Measurements from ENCODE around the gene TRIM7.
"Not testable (repeated sequence)": the region's sequence is repeated elsewhere in the genome, so short reads cannot be mapped to it uniquely, and the experiment has no call there.

TRIM7 gene

GRCh38 chr5:181209006-181209405, 4.0 kb upstream of the TRIM7 start:
- not testable (repeated sequence) for H4K20me1 ChIP-seq (ENCODE audit: insufficient read depth, low read length, poor library complexity, severe bottlenecking); H3K36me3 ChIP-seq (ENCODE audit: insufficient read depth, low read length); H3K9me3 ChIP-seq (ENCODE audit: insufficient read depth, low read depth, low read length); H3K4me3 ChIP-seq (ENCODE audit: low read length, poor library complexity, severe bottlenecking); H3K4me1 ChIP-seq (ENCODE audit: insufficient read depth, low read length, poor library complexity, severe bottlenecking); H3K9me2 ChIP-seq (replicated peaks; ENCODE audit: low read depth, low read length); H3K79me2 ChIP-seq (ENCODE audit: insufficient read depth, low read length); H3F3A ChIP-seq (ENCODE audit: low read depth); H2AFZ ChIP-seq (ENCODE audit: low read length); H3K4me2 ChIP-seq (ENCODE audit: low read depth, low read length, poor library complexity, severe bottlenecking); H3K9ac ChIP-seq (ENCODE audit: low read depth, low read length, poor library complexity, severe bottlenecking); H3K27me3 ChIP-seq (ENCODE audit: insufficient read depth, low read length, poor library complexity, severe bottlenecking)

- no peaks in the 10 kb centered on the region for H3K36me3 ChIP-seq (ENCODE audit: insufficient read depth, low read length)
- H3K4me1 ChIP-seq (ENCODE audit: insufficient read depth, low read length, poor library complexity, severe bottlenecking), result peaks cover 7% of the 10 kb centered on the region
- H3K9me2 ChIP-seq (replicated peaks; ENCODE audit: low read depth, low read length), result no peaks in the 10 kb centered on the region
- no peak overlapping the region for H3K9ac ChIP-seq (ENCODE audit: low read depth, low read length, poor library complexity, severe bottlenecking)
- H3K27me3 ChIP-seq (ENCODE audit: insufficient read depth, low read length, poor library complexity, severe bottlenecking), result no peaks in the 10 kb centered on the region
- H4K20me1 ChIP-seq (ENCODE audit: insufficient read depth, low read length, poor library complexity, severe bottlenecking), result no peaks in the 10 kb centered on the region
- no peak overlapping the region for H2AFZ ChIP-seq (ENCODE audit: low read length)
- H3K4me3 ChIP-seq (ENCODE audit: low read length, poor library complexity, severe bottlenecking), result peak overlapping the region; percentile 80
- no peaks in the 10 kb centered on the region; the same call in 1 of the 2 replicates for H3F3A ChIP-seq (ENCODE audit: low read depth)
- no peak for TF ChIP-seq EZH2phosphoT487 (IDR thresholded peaks at IDR 0.05; ENCODE audit: borderline replicate concordance)
- no peak for TF ChIP-seq CTCF (conservative IDR thresholded peaks at IDR 0.05; ENCODE audit: low read length)
- H3K4me2 ChIP-seq (ENCODE audit: low read depth, low read length, poor library complexity, severe bottlenecking), result peak overlapping the region; percentile 67
- no peaks in the 10 kb centered on the region for H3K79me2 ChIP-seq (ENCODE audit: insufficient read depth, low read length)
- H3K9me3 ChIP-seq (ENCODE audit: insufficient read depth, low read depth, low read length), result no peaks in the 10 kb centered on the region
These were observed 2.9 kb upstream of the TRIM7 start for GRCh38 chr5:181207960-181208253.

GRCh38 chr5:181207214-181207959, 2.4 kb upstream of the TRIM7 start:
- H3K79me2 ChIP-seq (ENCODE audit: insufficient read depth, low read length), result no peaks in the 10 kb centered on the region
- H3K4me3 ChIP-seq (ENCODE audit: low read length, poor library complexity, severe bottlenecking), result peak overlapping the region; percentile 80
- no peaks in the 10 kb centered on the region for H3K36me3 ChIP-seq (ENCODE audit: insufficient read depth, low read length)
- H2AFZ ChIP-seq (ENCODE audit: low read length), result peak overlapping the region; percentile 43; the same call in 1 of the 2 replicates
- H3K4me1 ChIP-seq (ENCODE audit: insufficient read depth, low read length, poor library complexity, severe bottlenecking), result peaks cover 7% of the 10 kb centered on the region
- no peak for TF ChIP-seq EZH2phosphoT487 (IDR thresholded peaks at IDR 0.05; ENCODE audit: borderline replicate concordance)
- TF ChIP-seq CTCF (conservative IDR thresholded peaks at IDR 0.05; ENCODE audit: low read length), result no peak
- peak overlapping the region; percentile 67 for H3K4me2 ChIP-seq (ENCODE audit: low read depth, low read length, poor library complexity, severe bottlenecking)
- no peaks in the 10 kb centered on the region; the same call in 1 of the 2 replicates for H3F3A ChIP-seq (ENCODE audit: low read depth)
- H3K9me2 ChIP-seq (replicated peaks; ENCODE audit: low read depth, low read length), result no peaks in the 10 kb centered on the region
- no peaks in the 10 kb centered on the region for H3K9me3 ChIP-seq (ENCODE audit: insufficient read depth, low read depth, low read length)
- peak overlapping the region; percentile 76 for H3K9ac ChIP-seq (ENCODE audit: low read depth, low read length, poor library complexity, severe bottlenecking)
- no peaks in the 10 kb centered on the region for H3K27me3 ChIP-seq (ENCODE audit: insufficient read depth, low read length, poor library complexity, severe bottlenecking)
- H4K20me1 ChIP-seq (ENCODE audit: insufficient read depth, low read length, poor library complexity, severe bottlenecking), result no peaks in the 10 kb centered on the region
